ENCODE data around the gene ANTXR2. TPM values are rescaled to one million over a fixed set of nuclear protein-coding genes. Genes with fewer than 3 reads are reported as not detected.

The ANTXR2 gene
- total RNA-seq, 1 experiment from 2014 or later: 7.0 TPM

DNA sequence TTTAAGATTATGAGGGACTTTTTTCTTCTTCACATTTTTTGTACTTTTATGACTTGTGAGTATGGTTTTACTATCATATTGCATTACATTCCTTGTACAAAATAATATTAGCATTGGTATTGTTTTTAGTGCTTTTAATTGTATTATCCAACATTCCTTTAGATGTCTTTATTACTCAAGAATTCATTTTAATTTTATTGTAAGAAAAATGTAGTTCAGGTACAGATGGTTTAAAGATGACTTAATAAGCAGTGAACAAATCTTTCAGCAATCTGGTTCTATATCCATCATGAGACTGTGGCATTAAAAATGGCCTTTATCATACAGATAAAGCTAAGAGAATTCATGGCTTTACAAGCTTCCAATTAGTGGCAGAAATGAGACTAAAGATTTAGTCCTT lies 191.6 kb downstream of the ANTXR2 start:
- H3K4me1 ChIP-seq (ENCODE audit: insufficient read depth, low read length, poor library complexity, severe bottlenecking): no peaks in the 10 kb centered on the region
- H3K9me3 ChIP-seq (ENCODE audit: low read depth, low read length, poor library complexity, severe bottlenecking): no peaks in the 10 kb centered on the region
- no peak for DNase-seq (ENCODE audit: low spot score)
- intact Hi-C loops (cut with micrococcal nuclease; ENCODE audit: unreplicated experiment): no loop called here
- H3K36me3 ChIP-seq (ENCODE audit: insufficient read depth, low read length, poor library complexity, severe bottlenecking): no peaks in the 10 kb centered on the region
- POLR2A ChIA-PET (ENCODE audit: low non-redundant PET): no interaction called here
- BruUV-seq (replicated peaks): no TSS peak
- H3K4me3 ChIP-seq (ENCODE audit: low read depth, low read length, poor library complexity, severe bottlenecking): no peak overlapping the region
- CTCF ChIA-PET: no interaction called here
- H3K27ac ChIP-seq (ENCODE audit: low read depth, low read length, poor library complexity, severe bottlenecking): no peak overlapping the region
- no peaks in the 10 kb centered on the region for H3K27me3 ChIP-seq (replicated peaks; ENCODE audit: insufficient read depth, low read depth, low read length, poor library complexity)
- TF ChIP-seq, protein P1, sequence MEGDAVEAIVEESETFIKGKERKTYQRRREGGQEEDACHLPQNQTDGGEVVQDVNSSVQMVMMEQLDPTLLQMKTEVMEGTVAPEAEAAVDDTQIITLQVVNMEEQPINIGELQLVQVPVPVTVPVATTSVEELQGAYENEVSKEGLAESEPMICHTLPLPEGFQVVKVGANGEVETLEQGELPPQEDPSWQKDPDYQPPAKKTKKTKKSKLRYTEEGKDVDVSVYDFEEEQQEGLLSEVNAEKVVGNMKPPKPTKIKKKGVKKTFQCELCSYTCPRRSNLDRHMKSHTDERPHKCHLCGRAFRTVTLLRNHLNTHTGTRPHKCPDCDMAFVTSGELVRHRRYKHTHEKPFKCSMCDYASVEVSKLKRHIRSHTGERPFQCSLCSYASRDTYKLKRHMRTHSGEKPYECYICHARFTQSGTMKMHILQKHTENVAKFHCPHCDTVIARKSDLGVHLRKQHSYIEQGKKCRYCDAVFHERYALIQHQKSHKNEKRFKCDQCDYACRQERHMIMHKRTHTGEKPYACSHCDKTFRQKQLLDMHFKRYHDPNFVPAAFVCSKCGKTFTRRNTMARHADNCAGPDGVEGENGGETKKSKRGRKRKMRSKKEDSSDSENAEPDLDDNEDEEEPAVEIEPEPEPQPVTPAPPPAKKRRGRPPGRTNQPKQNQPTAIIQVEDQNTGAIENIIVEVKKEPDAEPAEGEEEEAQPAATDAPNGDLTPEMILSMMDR (conservative IDR thresholded peaks at IDR 0.05; ENCODE audit: low read depth, low read length): no peak
- TF ChIP-seq EZH2 (IDR thresholded peaks at IDR 0.05; ENCODE audit: borderline replicate concordance, low read depth, low read length, poor library complexity, severe bottlenecking): no peak

DNA sequence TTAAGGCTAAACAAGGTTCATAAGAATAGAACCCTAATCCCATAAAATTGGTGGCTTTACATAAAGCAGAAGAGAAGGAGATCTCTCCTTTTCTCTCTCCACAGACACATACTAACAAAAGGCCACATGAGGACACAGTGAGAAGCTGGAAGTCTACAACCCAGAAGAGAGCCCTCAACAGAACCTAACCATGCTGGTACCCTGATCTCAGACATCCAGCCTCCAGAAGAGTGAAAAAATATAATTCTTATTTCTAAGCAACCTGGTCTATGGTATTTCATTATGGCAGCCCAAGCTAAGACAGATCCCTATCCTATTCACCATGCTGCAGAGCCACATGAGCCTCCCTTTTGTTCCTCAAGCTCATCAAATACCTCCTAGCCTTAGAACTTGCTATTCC lies 195.5 kb downstream of the ANTXR2 start:
- TF ChIP-seq, protein P1 (conservative IDR thresholded peaks at IDR 0.05; ENCODE audit: low read depth, low read length): no peak
- no peak for TF ChIP-seq EZH2 (IDR thresholded peaks at IDR 0.05; ENCODE audit: borderline replicate concordance, low read depth, low read length, poor library complexity, severe bottlenecking)
- no TSS peak for BruUV-seq (replicated peaks)
- no peaks in the 10 kb centered on the region for H3K4me1 ChIP-seq (ENCODE audit: insufficient read depth, low read length, poor library complexity, severe bottlenecking)
- no peaks in the 10 kb centered on the region for H3K9me3 ChIP-seq (ENCODE audit: low read depth, low read length, poor library complexity, severe bottlenecking)
- DNase-seq (ENCODE audit: low spot score): no peak
- no peaks in the 10 kb centered on the region for H3K27me3 ChIP-seq (replicated peaks; ENCODE audit: insufficient read depth, low read depth, low read length, poor library complexity)
- H3K27ac ChIP-seq (ENCODE audit: low read depth, low read length, poor library complexity, severe bottlenecking): no peak overlapping the region
- CTCF ChIA-PET: no interaction called here
- intact Hi-C loops (cut with micrococcal nuclease; ENCODE audit: unreplicated experiment): no loop called here
- POLR2A ChIA-PET (ENCODE audit: low non-redundant PET): no interaction called here
- H3K36me3 ChIP-seq (ENCODE audit: insufficient read depth, low read length, poor library complexity, severe bottlenecking): no peaks in the 10 kb centered on the region
- no peak overlapping the region for H3K4me3 ChIP-seq (ENCODE audit: low read depth, low read length, poor library complexity, severe bottlenecking)

DNA sequence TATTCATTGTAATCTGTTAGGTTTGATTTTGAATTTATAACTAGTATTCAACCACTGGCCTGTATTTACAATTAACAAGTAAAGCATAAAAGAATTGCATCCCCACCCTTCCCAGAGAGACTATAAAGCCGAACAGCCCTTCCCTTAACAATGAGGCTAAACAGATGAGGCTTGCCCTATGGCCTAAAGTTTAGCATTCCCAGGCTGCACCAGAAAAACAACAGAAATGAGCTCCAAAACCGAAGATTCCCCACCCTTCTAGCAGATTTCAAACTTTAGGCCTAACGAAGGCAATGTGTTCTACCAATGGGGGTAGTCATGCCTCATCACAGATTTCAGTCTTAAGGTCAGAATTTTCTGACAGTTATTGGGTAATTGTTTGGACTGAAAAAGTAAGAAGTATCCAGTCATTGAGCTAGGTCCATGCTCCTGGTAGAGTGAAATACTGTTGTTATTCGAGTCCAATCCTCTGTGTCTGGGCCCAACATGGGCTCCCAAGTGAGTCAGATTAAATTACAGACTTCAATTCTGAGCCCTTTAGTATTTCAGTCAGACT lies 197.6 kb downstream of the ANTXR2 start:
- no peak for TF ChIP-seq EZH2 (IDR thresholded peaks at IDR 0.05; ENCODE audit: borderline replicate concordance, low read depth, low read length, poor library complexity, severe bottlenecking)
- TF ChIP-seq, protein P1 (conservative IDR thresholded peaks at IDR 0.05; ENCODE audit: low read depth, low read length): no peak
- H3K27ac ChIP-seq (ENCODE audit: low read depth, low read length, poor library complexity, severe bottlenecking): no peak overlapping the region
- CTCF ChIA-PET: no interaction called here
- no peaks in the 10 kb centered on the region for H3K27me3 ChIP-seq (replicated peaks; ENCODE audit: insufficient read depth, low read depth, low read length, poor library complexity)
- H3K9me3 ChIP-seq (ENCODE audit: low read depth, low read length, poor library complexity, severe bottlenecking): no peaks in the 10 kb centered on the region
- DNase-seq (ENCODE audit: low spot score): no peak
- intact Hi-C loops (cut with micrococcal nuclease; ENCODE audit: unreplicated experiment): no loop called here
- POLR2A ChIA-PET (ENCODE audit: low non-redundant PET): no interaction called here
- no TSS peak for BruUV-seq (replicated peaks)
- H3K4me3 ChIP-seq (ENCODE audit: low read depth, low read length, poor library complexity, severe bottlenecking): no peak overlapping the region
- H3K4me1 ChIP-seq (ENCODE audit: insufficient read depth, low read length, poor library complexity, severe bottlenecking): no peaks in the 10 kb centered on the region
- H3K36me3 ChIP-seq (ENCODE audit: insufficient read depth, low read length, poor library complexity, severe bottlenecking): no peaks in the 10 kb centered on the region
